ENCODE measurements around the gene OVCA2.

The OVCA2 gene

DNA sequence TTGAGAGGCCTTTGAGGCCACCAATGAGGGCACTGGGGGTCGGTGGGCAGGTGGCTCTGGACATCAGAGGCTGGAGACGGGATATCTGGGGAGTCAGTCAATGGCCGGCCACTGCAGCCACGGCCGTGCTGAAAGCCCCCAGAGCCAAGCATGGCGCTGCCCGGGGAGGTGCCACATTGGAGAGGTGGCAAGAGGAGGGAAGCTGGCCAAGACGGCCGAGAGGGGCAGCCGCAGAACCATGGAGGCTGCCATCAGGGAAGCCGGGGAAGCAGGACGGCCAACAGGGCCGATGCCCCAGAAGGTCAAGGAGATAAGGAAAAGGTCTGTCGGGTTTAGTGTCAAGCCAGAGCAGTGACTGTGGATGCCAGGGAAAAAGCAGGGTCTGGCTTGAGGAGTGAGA lies 26.5 kb upstream of the OVCA2 start:
- no peak for DNase-seq

DNA sequence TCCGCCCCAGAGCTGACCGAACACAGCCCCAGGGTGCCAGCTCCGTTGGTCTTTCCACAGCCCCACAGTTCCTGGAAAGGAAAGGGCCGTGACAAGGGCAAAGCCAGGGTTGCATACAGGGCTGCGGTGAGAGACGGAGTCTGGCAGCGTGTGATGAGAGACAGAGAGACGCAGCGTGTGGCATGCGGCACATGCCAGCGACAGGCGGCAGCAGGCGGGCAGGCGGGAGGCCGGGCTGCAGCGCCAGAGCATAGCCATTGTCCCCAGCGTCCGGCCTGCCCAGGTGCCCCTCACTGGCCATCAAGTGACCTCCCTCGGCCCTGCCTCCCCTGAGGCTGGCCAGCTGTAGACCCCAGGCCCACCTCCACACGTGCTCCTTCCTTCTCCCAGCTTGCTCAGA lies 25.3 kb upstream of the OVCA2 start:
- no peak for DNase-seq

DNA sequence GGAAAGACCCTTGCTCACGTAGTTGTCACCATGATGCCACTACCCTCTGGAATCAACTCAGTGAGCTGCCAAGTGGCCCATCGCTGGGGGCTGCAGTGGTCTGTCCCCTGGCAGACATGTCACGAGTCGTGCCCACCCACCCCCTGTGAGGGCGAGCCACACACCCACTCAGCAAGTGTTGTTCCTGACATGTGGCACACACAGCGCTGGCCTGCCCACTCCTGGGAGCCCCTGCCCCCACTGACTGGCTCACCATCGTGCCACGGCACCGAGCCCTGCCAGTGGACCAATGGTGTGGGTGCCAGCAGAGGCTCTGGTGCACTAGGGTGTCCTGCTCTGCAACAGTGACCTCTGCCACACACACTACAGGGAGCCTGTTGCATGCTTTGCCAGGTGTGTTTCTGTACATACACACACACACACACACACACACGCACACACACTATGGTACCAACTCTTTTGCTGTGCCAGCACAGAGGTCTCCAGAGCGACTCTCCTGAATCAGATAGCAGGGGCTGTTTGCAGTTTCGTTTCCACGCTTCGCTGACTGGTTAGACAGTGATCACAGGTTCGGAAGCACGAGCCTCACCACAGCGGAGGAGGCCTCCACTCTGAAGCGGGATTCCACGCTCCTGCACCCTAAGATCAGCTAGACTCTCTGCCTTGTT lies 24.4 kb upstream of the OVCA2 start:
- no peak for DNase-seq

DNA sequence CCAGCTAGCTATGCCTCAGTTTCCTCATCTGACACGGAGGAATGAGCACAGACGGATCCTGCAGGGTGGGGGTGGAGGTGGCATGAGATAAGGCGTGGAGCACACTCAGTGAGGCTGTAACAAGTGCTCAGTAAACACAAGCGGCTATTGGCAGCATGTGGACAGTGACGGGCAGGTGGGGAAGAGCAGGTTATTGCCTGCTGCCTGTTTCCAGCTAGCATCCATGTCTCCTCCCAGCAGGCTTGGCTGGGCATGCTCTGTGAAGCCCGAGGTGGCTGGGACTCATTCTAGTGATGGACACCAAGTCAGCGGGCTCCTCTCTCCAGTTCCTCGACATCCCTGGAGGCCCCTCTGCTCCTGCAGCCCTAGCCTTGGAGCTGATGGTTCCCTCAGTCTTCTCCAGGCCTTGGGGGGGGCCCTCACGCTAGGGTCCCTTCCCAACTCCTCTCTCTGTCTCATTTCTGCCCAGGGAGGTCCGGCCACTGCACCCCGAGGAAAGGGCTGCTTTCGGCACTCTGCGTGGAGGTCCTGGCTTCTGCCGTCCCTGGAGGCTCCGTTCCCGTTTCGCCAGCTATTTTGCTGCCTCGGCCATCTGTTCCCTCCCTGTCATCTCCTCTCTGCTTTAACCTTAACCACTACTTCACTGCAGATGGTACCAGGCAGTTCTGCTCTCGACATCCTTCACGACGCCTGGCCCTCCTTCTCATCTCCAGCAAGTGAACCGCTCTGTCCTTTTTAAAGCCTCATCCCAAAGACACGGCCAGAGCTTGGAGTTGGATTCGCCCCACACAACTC lies 22.9 kb upstream of the OVCA2 start:
- DNase-seq = no peak

DNA sequence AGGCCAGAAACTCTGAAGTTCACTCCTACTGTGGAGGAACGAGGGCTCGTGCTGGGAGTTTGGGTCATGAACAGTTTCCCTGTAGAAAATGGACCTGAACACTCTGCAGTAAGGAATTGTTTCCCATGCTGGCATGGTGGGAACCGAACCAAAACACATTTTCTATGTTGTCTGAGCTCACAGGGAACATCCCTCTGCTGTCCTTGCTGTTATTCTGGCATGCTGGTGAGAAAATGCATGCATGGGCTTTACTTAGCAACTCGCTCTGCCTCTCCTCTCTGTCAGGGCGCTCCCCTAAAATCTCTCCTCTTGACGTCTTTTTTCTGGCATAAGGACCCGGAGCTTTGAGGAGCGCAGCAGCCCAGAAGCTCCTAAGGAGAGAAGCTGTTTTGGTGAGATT lies 22.1 kb upstream of the OVCA2 start:
- DNase-seq = no peak

DNA sequence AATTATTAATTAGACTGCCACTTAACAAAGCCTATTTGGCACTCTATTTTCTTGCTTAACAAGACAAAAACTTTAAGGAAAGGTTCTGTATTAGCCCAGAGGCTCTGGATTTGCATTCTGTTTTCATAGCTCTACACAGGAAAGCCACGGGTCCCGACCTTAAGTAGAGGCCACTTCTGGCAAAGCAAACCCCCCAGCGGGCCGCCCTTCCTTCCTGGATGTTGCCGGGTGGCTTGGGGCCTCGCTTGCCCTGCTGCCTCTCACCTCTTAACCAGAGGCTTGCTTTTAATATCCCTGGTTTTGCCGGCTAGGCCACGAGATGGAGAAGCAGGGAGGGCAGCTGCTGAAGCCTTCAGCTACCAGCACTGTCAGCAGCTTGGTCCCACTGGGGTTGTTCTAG lies 21.1 kb upstream of the OVCA2 start:
- DNase-seq = no peak

DNA sequence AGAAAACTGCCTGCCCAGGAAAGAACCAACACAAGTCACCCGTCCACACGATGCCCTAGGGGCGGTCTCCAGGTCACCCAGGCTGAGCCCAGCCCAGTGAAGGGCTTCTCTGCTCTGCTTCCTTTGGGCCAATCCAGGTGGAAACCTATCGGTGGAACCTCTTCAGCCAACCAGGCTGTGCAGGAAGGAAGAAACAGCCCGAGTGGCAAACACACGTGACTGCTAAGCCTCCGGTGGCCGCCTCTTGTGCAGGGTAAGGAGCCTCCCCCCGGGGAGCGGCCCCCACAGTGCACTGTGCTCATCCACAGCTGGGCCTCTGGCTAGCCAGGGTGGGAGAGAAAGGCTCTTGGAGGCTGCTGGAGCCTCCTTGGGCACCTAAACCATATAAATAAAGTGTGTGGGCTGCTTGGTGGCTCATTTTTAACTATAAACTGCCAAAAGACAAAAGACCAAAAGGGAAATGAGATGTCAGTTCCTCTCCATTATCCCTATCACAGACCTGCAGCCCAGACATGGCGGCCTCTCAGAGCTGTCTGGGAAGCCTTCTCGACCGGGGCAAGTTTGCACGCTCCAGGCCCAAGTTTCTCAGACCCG lies 19.1 kb upstream of the OVCA2 start:
- no peak for DNase-seq

DNA sequence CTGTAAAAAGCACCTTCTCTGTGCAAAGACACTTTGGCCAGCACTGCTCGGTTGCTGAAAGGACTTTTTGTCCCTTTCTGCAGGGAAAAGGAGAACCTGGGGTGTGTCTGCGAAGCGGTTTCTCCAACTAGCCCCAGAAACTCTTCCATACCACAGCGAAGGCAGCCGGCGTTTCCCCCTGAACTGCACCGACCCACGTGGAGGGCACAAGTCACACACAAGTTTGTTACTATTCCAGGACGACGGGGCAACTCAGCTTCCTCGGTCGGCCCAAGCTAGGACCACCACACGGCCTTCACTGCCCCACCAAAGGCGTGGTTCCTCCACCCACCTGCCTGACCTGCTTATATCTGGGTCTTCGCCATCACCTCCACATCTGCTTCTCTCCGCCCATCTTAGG lies 18.6 kb upstream of the OVCA2 start:
- no peak for DNase-seq

DNA sequence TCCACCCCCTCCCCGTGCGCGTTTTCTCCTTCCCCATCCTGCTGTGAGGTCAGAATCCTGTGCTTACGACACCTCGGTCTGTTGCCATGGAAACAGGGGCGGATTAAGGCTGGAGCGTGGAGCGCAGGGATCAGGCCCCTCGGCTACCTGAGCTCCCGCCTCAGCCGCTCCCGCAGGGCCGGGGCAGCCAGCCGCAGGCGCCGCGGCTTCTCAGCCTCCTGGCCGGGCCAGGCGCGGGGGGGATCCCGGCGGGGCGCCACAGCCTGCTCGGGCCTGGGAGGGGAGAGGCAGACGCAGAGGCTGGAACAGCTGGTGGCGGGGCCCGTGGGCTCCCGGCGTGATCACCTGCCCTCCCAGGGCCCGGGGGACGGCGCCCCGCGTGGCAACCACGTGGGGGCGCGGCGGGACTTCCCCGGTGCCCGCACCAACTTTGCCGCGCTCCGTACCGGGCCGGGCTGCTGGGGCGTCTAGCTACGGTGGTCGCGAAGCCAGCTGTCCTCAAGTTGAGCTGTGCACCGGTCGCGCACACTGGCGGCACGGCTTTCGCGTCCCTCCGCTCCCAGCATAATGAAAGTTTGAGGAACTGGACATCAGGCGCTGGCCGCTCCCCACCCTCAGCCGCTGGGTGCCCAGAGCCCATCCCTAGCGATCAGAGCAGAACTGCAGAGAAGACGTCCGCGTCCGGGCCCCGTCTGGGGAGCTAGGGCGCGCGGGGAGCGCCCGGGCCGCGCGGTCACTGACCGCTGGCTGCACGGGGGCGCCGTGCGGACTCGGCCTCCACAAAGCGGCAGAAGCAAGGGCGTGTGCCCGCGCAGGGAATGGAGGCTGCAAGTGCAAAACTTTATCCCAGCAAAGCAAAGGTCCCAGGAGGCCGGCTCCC lies 17.9 kb upstream of the OVCA2 start:
- peak in 1 of 2 experiments; percentile 30 for DNase-seq

DNA sequence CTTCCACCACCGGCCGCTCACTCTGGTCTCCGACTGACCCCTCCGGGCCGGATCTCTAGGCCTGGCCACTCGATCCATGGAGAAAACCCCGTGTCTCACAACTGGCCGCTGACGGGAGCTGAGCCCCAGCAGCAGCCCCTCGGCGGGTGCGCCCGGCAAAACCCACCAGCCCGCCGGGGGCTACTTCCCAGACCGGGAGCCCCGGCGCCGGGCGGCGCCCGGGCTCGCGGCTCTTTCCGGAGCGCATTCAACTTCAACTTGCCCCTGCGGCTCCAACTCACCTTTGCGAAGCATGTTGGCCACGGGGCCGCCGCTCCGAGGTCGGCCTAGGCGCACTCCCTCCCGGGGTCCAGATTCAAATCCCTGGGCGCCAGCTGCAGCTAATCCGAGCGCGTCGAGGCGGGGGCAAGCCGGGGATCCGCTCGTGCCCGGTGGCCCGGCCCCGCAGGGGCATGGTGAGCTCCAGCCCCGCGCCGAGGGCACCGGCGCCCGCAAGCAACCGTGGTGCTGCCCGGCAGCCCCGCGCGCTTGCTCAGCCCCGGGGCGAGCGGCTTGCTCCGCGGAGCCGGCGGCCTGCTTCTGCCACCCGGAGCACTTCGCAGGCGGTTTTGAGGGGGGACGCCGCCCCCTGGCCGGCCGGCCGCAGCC lies 17.1 kb upstream of the OVCA2 start:
- DNase-seq = no peak

DNA sequence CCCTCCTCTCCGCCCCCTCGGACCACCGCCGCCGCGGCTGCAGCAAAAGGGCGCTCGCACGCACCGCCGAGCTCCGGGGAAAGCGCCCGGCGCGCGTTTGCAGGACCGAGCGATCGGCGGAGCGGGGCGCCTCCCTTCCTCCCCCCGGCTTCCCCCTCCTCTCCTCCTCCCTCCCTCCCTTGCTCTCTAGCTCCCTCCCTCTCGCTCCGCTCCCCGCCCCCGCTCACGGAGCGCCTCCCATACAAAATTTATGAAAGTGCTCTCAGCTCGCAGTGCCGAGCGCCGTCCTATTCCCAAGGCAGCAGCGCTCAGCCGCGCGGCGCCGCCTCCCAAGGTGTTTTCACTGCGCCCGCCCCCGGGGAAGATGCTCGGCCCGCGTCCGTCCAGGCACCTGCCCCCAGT lies 16.6 kb upstream of the OVCA2 start, which contains the start of gene RTN4RL1:
Gene RTN4RL1, minus strand, starts transcription at position 115 of the 402 bp plus-strand sequence. CDS start 469 bp downstream, outside the sequence.
- peak; percentile 78 to 82 for DNase-seq

DNA sequence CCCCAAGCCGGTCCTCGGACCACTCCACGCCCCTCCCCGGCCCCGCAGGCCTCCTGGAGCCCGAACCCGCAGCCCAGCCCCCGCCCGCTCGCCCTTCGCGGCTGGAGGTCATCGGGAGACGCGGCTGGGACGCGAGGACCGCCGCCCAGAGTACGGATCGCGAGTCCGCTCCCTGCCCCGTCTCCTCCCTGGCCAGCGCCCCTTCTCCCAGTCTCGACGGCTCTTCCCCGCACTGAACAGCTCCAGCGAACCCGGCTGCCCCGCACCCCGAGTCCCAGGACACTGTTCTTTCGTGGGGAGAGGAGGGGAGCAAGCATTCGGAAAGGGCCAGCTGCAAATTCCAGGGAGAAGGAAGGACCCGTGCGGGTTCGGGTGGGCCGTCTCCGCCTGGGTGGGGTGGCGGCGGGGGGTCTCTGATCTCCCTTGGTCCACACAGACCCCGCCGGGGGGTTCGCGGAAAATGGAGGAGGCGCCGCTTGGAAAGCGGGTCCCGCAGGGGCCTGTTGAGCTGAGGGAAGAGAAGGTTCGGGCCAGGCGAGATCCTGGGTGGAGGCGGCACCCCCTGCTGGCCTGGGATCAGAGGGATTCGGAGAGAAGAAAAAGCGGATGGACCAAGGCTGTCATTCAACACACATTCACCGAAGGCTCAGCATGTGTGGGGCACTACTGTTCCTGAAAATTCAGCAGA lies 16.1 kb upstream of the OVCA2 start:
- no peak for DNase-seq

DNA sequence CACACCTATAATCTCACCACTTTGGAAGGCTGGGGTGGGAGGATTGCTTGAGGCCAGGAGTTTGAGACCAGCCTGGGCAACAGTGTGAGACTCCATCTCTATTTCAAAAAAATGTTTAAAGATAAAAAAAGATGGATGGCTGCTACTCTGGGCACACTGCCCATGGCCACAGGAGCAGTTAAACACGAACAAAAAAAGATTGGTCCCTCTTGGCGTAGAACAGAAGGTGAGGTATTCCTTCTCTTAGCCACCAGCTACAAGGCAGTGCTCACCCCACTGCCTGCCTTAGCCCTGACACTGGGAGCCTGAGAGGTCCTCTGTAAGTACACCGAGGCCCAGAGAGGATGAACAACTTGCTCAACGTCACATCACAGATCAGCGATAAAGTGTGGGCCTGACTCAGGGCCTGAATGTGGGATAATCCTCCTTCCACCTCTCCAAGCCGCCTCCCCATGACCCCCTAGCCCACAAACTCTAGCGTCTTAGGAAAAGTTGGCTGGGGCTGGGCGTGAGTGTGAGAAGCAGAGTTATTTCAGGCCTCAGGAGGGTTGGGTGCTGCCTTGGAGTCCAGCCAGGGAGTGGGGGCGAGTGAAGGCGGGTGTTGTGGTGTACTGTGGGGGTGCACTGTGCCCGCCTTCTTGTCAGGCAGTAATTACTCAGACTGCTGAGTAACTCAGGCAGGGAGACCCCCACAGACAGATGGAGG lies 14.1 kb upstream of the OVCA2 start:
- no peak for DNase-seq

DNA sequence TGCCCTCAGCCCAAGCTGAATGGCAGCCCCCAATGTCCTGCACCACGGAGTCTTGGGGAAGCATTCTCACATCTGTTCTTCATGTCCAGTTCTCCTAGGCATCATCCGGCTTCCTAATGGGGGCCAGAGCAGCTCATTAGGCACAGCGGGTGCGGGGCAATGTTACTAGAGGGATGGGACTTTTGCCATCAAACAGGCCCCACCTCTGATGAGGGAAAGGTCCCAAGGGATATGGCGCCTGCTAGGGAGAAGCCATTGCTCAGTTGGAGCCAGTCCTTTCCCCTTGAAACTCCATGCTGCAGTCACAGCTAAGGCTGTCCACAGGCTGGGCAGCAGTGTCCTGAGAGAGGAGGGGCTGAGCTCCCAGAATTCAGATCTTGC lies 13.6 kb upstream of the OVCA2 start:
- DNase-seq = no peak

DNA sequence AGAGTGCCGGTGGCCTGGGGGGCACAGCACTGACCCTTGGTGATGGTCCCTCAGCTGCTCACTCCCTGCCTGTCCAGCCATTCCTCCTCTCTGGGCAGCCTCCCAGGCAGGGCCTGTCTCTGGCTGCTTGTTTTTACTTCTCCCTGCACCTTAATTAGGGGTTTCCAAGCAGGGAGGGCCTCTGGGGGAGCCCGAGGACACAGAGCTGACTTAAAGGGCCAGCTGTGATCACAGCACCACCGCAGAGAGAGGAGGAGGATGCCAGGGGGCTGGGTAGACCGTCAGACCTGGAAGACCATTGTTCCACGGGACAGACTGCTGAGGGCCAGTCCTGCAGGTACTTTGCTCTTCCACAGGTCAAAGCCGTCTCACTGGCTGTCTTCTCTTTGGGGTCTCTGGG lies 13.1 kb upstream of the OVCA2 start:
- no peak for DNase-seq

DNA sequence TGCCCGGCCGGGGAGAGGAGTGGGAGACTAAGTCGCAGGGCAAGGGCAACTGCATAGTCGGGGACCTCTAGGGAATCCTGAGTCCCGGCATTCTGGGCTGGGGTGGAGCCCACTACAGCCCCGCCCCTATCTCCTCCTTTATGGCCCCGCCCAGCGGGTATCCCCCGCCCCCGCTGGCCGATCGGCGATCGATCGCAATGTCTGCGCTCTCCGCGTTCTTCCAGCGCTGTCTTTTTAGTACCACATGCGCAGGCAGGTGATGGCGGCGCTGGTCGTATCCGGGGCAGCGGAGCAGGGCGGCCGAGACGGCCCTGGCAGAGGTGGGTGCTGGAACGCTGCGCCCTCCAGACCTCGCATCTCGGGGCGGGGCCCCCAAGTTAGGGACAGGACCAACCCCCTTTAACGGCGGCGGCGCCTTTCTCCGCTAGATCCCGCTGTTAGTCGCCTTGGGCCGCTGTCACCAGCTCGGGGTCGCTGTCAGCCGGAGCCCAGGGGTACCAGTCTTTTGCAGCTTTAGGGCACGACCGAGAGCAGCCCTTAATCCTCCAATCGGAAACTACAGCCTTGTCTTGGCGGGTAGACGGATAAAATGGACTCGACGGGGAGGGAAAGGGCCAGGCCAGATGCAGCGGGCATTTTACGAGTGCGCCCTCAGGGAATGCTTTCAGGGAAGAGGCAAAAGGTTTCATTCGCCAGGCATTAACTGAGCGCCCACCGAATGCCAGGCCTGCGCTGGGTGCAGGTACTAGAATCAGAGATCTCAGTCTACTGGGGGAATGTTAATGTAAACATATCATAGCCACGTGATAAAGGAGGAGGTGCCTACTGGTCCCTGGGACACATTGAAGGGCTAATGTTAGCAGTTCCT lies 11.7 kb upstream of the OVCA2 start, which contains the start of gene DPH1:
Gene DPH1, plus strand, starts transcription at position 243 of the 868 bp plus-strand sequence. Its CDS starts 17 bp downstream, at position 260.
- peak; percentile 76 to 79 for DNase-seq

DNA sequence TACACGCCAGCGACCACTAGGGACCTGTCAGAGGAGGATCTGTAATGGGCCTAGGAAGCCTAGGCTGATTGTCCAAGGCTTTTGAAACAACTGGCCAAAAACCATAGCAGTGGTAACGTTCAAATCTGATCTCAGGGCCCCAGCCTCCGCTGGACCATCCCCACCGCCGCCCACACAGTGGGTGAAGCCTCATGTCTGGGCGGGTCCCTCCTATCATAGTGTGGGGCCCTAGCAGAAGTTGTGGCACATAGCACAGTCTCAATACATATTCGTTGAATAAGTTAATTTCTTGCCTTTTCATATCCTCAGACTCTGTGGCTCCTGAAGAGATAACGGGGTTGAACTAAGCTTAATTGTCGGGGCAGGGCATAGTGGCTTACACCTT lies 11.1 kb upstream of the OVCA2 start:
- DNase-seq = peak in 1 of 2 experiments; percentile 49

DNA sequence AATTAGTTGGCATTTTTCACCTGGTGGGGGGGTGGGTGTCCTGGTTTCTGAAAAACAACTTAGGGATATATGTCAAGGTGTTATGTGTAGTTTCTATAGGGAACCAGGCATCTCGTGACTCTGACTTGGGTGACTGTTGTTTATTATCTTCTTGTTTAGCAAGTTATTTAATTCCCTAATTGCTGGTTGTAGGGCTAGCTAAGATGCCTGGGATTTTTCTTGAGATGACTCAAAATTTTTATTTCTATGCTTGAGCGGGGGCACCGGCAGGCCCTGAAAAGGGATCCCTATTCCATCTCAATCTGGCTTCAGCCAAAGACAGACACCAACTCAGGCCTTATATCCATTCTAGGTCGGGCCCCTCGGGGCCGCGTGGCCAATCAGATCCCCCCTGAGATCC lies 8.7 kb upstream of the OVCA2 start:
- DNase-seq = no peak

DNA sequence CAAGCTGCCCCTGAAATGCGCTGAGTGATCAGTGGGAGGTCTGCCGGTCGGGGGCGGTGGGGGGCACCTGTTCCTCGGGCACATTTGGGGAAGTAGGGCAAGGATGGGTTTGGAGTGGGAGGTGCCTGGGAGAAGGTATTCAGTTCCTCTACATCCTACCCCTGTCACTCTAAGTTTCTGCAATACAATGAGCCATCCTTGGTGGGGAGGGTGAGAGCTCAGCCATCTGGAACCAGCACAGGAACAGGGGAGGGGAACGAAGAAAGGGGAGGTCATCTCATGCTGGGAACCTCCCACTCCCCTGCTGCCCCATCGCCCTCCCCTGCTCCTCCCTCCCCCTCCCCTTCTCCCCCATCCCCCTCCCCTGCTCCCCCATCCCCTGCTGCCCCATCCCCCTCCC lies 7.7 kb upstream of the OVCA2 start:
- DNase-seq = no peak
